A549 (cell line): ENCODE data around the gene LAGE3. TPM values are rescaled to one million over a fixed set of nuclear protein-coding genes. Genes with fewer than 3 reads are reported as not detected.
A peak's percentile ranks its signal among the peaks of the same experiment; 100 is the strongest.

Experiments used
- ATAC-seq, 2 experiments: fragments of 200-7000 bp in 1 of 2; fragments of >200 bp in 1 of 2; cut with Nextera tagmentation in 1 of 2; cut with Tn5 transposase in 1 of 2; 3 replicates each; pipeline versions ENCODE4 v1.8.0 to v1.9.1; 2018 to 2020; ENCODE audit warnings: mild to moderate bottlenecking in 1 of 2, moderate library complexity in 1 of 2
- CTCF ChIA-PET: fragments of 300-600 bp; sonication (Branson Sonifier 250); formaldehyde crosslinking; extraction: SDS; loops from one replicate; lab custom pipeline; 2021; ENCODE audit warnings: antibody characterized with exemption, inconsistent platforms; lab: Yijun Ruan, JAX
- POLR2A ChIA-PET: fragments of 350-600 bp; formaldehyde crosslinking; extraction: SDS; loops from one replicate; lab custom pipeline; 2021; ENCODE audit warnings: antibody characterized with exemption, inconsistent platforms; lab: Yijun Ruan, JAX
- DNase-seq, 2 experiments: peaks; one replicate each; pipeline versions ENCODE4 v3.0.0 to v3.0.0-alpha.2; 2011 to 2016; ENCODE audit warnings: low read depth in 1 of 2, low spot score in 1 of 2
- FAIRE-seq: peaks from 2 replicates; lab custom pipeline; 2011; peaks lifted over from hg19 to GRCh38; lab: Jason Lieb, UNC
- H3K27ac ChIP-seq, 2 experiments: fragments of >200 bp; sonication (Bioruptor Twin); formaldehyde crosslinking; 3 replicates each; pipeline ENCODE4 v1.5.1; 2016 to 2017
- H3K4me1 ChIP-seq: fragments of >200 bp; sonication (Bioruptor Twin); formaldehyde crosslinking; 3 replicates; pipeline ENCODE4 v1.6.1; 2016
- H3K4me2 ChIP-seq: fragments of >200 bp; sonication (Bioruptor Twin); formaldehyde crosslinking; 3 replicates; pipeline ENCODE4 v1.6.1; 2016
- H3K4me3 ChIP-seq: fragments of >200 bp; sonication (Bioruptor Twin); formaldehyde crosslinking; 3 replicates; pipeline ENCODE4 v1.5.1; 2016
- H3K9me3 ChIP-seq: fragments of >200 bp; sonication (Bioruptor Twin); formaldehyde crosslinking; 3 replicates; pipeline ENCODE4 v1.6.1; 2016
- BHLHE40 ChIP-seq: IDR thresholded peaks from 2 replicates; pipeline ENCODE4 v1.6.1; 2012; ENCODE audit warnings: low read depth, low read length, inconsistent platforms
- CBX2 ChIP-seq: fragments of 200-600 bp; sonication (generic); IDR thresholded peaks from 2 replicates; pipeline ENCODE4 v1.6.1; 2016; ENCODE audit warnings: low read depth, mild to moderate bottlenecking, borderline replicate concordance
- CTCF ChIP-seq: fragments of >200 bp; sonication (Bioruptor Twin); formaldehyde crosslinking; IDR thresholded peaks from 3 replicates; pipeline ENCODE4 v1.5.1; 2016
- EHMT2 ChIP-seq: fragments of 200-600 bp; sonication (generic); IDR thresholded peaks from 2 replicates; pipeline ENCODE4 v1.6.1; 2016; ENCODE audit warnings: antibody characterized with exemption, low read depth, mild to moderate bottlenecking, moderate library complexity
- ELK1 ChIP-seq: fragments of 150-350 bp; IDR thresholded peaks from 2 replicates; pipeline ENCODE4 v1.6.1; 2014; ENCODE audit warnings: low read depth, mild to moderate bottlenecking, low read length
- FOSB ChIP-seq: fragments of 250-450 bp; sonication (Bioruptor Pico); IDR thresholded peaks from 2 replicates; pipeline ENCODE4 v1.5.0; 2020; ENCODE audit warnings: mild to moderate bottlenecking, moderate library complexity
- FOXS1 ChIP-seq: fragments of 250-450 bp; sonication (Bioruptor Pico); IDR thresholded peaks from 2 replicates; pipeline ENCODE4 v1.5.0; 2020; ENCODE audit warnings: mild to moderate bottlenecking, moderate library complexity
- GATA3 ChIP-seq: IDR thresholded peaks from 2 replicates; pipeline ENCODE4 v1.6.1; 2012; ENCODE audit warnings: borderline replicate concordance
- HDAC2 ChIP-seq: fragments of 200-600 bp; sonication (generic); IDR thresholded peaks from 2 replicates; pipeline ENCODE4 v1.6.1; 2016
- HOXA7 ChIP-seq: fragments of 250-450 bp; sonication (Bioruptor Pico); IDR thresholded peaks from 2 replicates; pipeline ENCODE4 v1.5.0; 2020; ENCODE audit warnings: mild to moderate bottlenecking, moderate library complexity
- JUN ChIP-seq, 2 experiments: fragments of >200 bp; sonication (Bioruptor Twin); formaldehyde crosslinking; IDR thresholded peaks; 2 replicates in 1 of 2; 3 replicates in 1 of 2; pipeline ENCODE4 v1.6.1; 2016 to 2017
- KDM5A ChIP-seq: fragments of 200-600 bp; sonication (generic); IDR thresholded peaks from 2 replicates; pipeline ENCODE4 v1.6.1; 2016; ENCODE audit warnings: antibody characterized with exemption, mild to moderate bottlenecking
- MAFK ChIP-seq: fragments of 450-650 bp; IDR thresholded peaks from 2 replicates; pipeline ENCODE4 v1.6.1; 2014; ENCODE audit not compliant: partially characterized antibody
- MAX ChIP-seq: IDR thresholded peaks from 2 replicates; pipeline ENCODE4 v1.6.1; 2012
- MAZ ChIP-seq: fragments of 150-350 bp; IDR thresholded peaks from 2 replicates; pipeline ENCODE4 v1.6.1; 2014; ENCODE audit warnings: antibody characterized with exemption, low read depth, low read length, borderline replicate concordance
- NFE2L2 ChIP-seq: fragments of 150-350 bp; conservative IDR thresholded peaks from 2 replicates; pipeline ENCODE4 v1.6.1; 2014; ENCODE audit warnings: low read length
- NPAS2 ChIP-seq: fragments of 250-450 bp; sonication (Bioruptor Pico); IDR thresholded peaks from 2 replicates; pipeline ENCODE4 v1.8.0; 2022; ENCODE audit warnings: mild to moderate bottlenecking, moderate library complexity, borderline replicate concordance
- NR3C1 ChIP-seq: fragments of >200 bp; sonication (Bioruptor Twin); formaldehyde crosslinking; IDR thresholded peaks from 3 replicates; pipeline ENCODE4 v1.6.1; 2017
- POLR2A ChIP-seq: IDR thresholded peaks from 2 replicates; pipeline ENCODE4 v1.6.1; 2012; ENCODE audit warnings: mild to moderate bottlenecking, low read length
- POLR2AphosphoS2 ChIP-seq: conservative IDR thresholded peaks from 2 replicates; pipeline ENCODE4 v1.6.1; 2012; ENCODE audit warnings: low read length, improper control_type of control experiment, inconsistent platforms
- RAD21 ChIP-seq, 2 experiments: fragments of >200 bp in 1 of 2; sonication (Bioruptor Twin) in 1 of 2; formaldehyde crosslinking in 1 of 2; IDR thresholded peaks in 1 of 2; conservative IDR thresholded peaks in 1 of 2; 2 replicates in 1 of 2; 3 replicates in 1 of 2; pipeline ENCODE4 v1.6.1; 2012 to 2018; ENCODE audit warnings: inconsistent platforms in 1 of 2
- RCOR1 ChIP-seq: fragments of 150-350 bp; IDR thresholded peaks from 2 replicates; pipeline ENCODE4 v1.6.1; 2014; ENCODE audit warnings: antibody characterized with exemption, low read length, low read depth
- SMC3 ChIP-seq: fragments of >200 bp; sonication (Bioruptor Twin); formaldehyde crosslinking; IDR thresholded peaks from 3 replicates; pipeline ENCODE4 v1.6.1; 2018; ENCODE audit warnings: inconsistent platforms
- SREBF2 ChIP-seq: fragments of 450-650 bp; IDR thresholded peaks from 2 replicates; pipeline ENCODE4 v1.6.1; 2014; ENCODE audit warnings: mild to moderate bottlenecking, moderate library complexity
- WGBS: methylation state at CpG from one replicate; pipeline ENCODE4 v1.1.6; 2017; ENCODE audit errors: missing lambda C conversion rate; 5-methylcytosine and 5-hydroxymethylcytosine counted together
- polyA plus RNA-seq, 4 experiments: library from polyadenylated mRNA; depleted of rRNA in 3 of 4; stranded (reverse); fragments of >200 nt; fragmentation: RNase III in 1 of 4; extraction: RNeasy Plus Mini Kit Qiagen cat#74134 plus additional on column Dnase treatment in 1 of 4; gene quantifications; 2 replicates in 3 of 4; 3 replicates in 1 of 4; pipeline ENCODE4 v1.2.3, GENCODE V29; 2011 to 2017
- TF ChIP-seq, protein P1 (sequence below): fragments of 450-650 bp; IDR thresholded peaks from 2 replicates; pipeline ENCODE4 v1.6.1; 2014; ENCODE audit warnings: antibody characterized with exemption

LAGE3 gene
- polyA plus RNA-seq, 2 of the 4 experiments (the other 2 are of a cell fraction) = 20.6 to 49.7 TPM

DNA sequence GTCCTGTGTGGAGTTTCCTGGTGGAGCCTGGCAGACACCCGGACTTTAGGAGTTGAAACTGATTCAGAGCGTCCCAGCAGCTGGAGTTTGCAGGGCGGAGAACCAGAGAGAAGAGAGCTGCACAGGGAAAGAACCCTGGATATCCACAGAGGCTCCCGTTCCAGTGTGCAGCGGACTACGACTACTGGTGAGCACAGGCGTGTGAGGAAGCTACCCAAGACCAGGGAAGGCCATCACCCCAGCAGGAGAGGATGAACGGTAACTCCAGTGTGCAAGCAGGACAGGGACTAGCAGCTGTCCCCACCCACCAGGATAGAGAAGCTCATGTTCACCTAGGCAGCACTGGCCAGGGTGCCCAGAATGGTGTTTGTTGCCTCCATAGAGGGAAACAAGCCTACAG, 2.3 kb downstream of the LAGE3 start:
- FAIRE-seq = no peak
- TF ChIP-seq FOXS1 (CRISPR knock-in tag) = no peak
- TF ChIP-seq MAX = no peak
- Histone ChIP-seq H3K4me1 (peaks cover 5% of the 10 kb centered on the region; the same call in 1 of the 3 replicates), H3K4me3 (no peak overlapping the region), H3K9me3 (no peaks in the 10 kb centered on the region), H3K4me2 (no peak overlapping the region), H3K27ac (no peak overlapping the region)
- ATAC-seq = no peak
- DNase-seq = no peak
- POLR2A ChIA-PET = interaction anchor here (1.2 kb wide), 1 partner anchor 18 kb away, joined by 3 read pairs; no protein-coding TSS in a partner anchor
- CTCF ChIA-PET = interaction anchor here (1.2 to 1.9 kb wide), 3 partner anchors 10 to 22 kb away, joined by 3 to 4 read pairs (median 3); partner anchors contain the start of gene SLC10A3
- 91% methylated on average over 8 of the region's 8 CpGs for WGBS

DNA sequence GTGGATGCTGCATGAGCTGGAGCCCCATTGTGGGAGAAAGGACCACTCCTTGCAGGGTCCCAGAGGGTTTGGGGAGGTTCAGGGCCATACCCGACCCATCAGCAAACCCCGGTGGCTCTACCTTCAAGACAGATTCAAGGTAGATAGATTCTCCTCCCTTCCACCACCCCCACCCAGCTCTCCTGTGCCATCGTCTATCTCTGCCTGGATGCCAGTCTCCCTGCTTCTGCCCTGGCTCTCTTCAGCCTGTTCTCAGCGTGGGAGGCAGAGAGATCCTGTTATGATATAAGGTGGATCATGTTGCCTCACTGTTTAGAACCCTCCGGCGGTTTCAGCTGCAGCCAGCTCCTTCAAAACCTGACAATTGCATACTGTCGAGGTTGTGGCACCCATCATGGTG, 5.4 kb downstream of the LAGE3 start:
- no peak for TF ChIP-seq SMC3
- TF ChIP-seq MAZ = no peak
- H3K9me3 ChIP-seq = no peaks in the 10 kb centered on the region
- no peak for FAIRE-seq
- H3K4me3 ChIP-seq = no peak overlapping the region
- no peak overlapping the region for H3K27ac ChIP-seq
- WGBS = 85% methylated on average over 7 of the region's 7 CpGs
- POLR2A ChIA-PET = no interaction called here
- CTCF ChIA-PET = no interaction called here
- DNase-seq = no peak
- H3K4me1 ChIP-seq = peaks cover 5% of the 10 kb centered on the region; the same call in 1 of the 3 replicates
- no peak for ATAC-seq
- H3K4me2 ChIP-seq = no peak overlapping the region

GRCh38 chrX:154472685-154473632, 6.1 kb downstream of the LAGE3 start:
- ATAC-seq (peak in 1 of 2 experiments; percentile 18; a peak in 2 of 6 replicates), DNase-seq (no peak), FAIRE-seq (no peak)
- Histone ChIP-seq H3K4me2 (no peak overlapping the region), H3K27ac (no peak overlapping the region), H3K4me3 (no peak overlapping the region), H3K4me1 (peaks cover 3% of the 10 kb centered on the region; the same call in 1 of the 3 replicates), H3K9me3 (no peaks in the 10 kb centered on the region)
- ChIA-PET POLR2A (no interaction called here), CTCF (no interaction called here)
- 78% methylated on average over 21 of the region's 28 CpGs for WGBS
- TF ChIP-seq POLR2A (no peak), MAFK (no peak)

DNA sequence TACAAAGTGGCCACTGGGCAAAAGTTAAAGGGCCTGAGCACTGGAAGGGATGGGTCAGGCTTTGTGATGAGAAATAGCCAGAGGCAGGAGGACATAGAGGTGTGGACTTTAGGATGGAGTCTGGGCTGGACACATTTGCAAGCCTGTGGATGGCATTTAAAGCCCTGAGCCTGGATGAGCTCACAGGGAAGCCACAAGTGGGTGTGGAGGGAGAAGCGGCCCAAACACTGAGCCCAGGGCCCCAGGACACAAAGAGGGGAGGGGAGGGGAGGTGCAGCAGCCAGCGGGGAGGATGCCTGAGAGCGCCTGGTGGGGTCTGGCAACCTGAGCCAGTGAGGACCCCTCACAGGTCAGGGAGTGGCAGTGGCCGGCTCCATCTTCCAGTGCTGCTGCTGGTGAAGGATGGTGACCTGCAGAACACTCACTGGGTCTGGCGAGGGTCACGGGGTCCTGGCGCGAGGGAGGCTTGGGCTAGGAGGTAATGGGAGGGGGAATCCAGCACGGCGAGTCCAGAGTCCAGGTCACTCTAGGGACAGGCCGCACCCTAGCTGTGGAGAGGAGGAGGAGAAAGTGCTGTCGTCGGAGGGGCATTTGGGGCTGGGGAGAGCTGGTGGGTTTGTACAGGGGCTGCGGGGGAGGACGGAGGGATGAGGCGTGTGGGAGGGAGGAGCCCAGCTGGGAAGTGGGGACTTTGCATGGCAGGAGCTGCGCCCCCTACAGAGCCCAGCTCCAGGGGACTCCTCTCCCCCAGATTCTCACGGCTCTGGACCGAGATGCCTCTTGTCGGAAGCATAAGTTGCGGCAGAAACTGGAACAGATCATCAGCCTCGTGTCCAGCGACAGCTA, 7.0 kb downstream of the LAGE3 start:
- FAIRE-seq (no peak), ATAC-seq (0 out of 6 replicates have a peak, but pooled peaks of 1 of the 2 experiments have one; percentile 15), DNase-seq (no peak)
- POLR2A ChIA-PET = no interaction called here
- no peak for TF ChIP-seq KDM5A
- no peak for TF ChIP-seq NFE2L2
- TF ChIP-seq NR3C1 = no peak
- no peak for TF ChIP-seq EHMT2
- TF ChIP-seq RAD21 (conservative IDR thresholded peaks at IDR 0.05 in 1 of 2, IDR thresholded peaks at IDR 0.05 in 1 of 2) = no peak
- TF ChIP-seq POLR2AphosphoS2 = no peak
- no peak for TF ChIP-seq NPAS2 (CRISPR knock-in tag)
- TF ChIP-seq RCOR1 = no peak
- no peak for TF ChIP-seq GATA3
- TF ChIP-seq SREBF2 = no peak
- no peak for TF ChIP-seq HDAC2
- TF ChIP-seq CTCF = no peak
- TF ChIP-seq BHLHE40 = no peak
- TF ChIP-seq ELK1 = no peak
- no peak for TF ChIP-seq MAFK
- no peak for TF ChIP-seq HOXA7 (CRISPR knock-in tag)
- TF ChIP-seq FOSB = no peak
- no peak for TF ChIP-seq JUN (IDR thresholded peaks at IDR 0.05)
- TF ChIP-seq CBX2 = no peak
- TF ChIP-seq, protein P1, sequence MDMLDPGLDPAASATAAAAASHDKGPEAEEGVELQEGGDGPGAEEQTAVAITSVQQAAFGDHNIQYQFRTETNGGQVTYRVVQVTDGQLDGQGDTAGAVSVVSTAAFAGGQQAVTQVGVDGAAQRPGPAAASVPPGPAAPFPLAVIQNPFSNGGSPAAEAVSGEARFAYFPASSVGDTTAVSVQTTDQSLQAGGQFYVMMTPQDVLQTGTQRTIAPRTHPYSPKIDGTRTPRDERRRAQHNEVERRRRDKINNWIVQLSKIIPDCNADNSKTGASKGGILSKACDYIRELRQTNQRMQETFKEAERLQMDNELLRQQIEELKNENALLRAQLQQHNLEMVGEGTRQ = no peak
- Histone ChIP-seq H3K4me2 (no peak overlapping the region), H3K4me3 (no peak overlapping the region), H3K4me1 (no peaks in the 10 kb centered on the region), H3K9me3 (no peaks in the 10 kb centered on the region), H3K27ac (no peak overlapping the region)
- CTCF ChIA-PET = no interaction called here
- 92% methylated on average over 21 of the region's 23 CpGs for WGBS
